AG04450 (cell line): ENCODE results near the gene ATP5MK. TPM values are rescaled to one million over a fixed set of nuclear protein-coding genes. Genes with fewer than 3 reads are reported as not detected.

Experiments
- CTCF ChIA-PET: fragments of 300-600, 350-600 bp; formaldehyde crosslinking; extraction: SDS; loops from one replicate; lab custom pipeline; 2022; ENCODE audit warnings: antibody characterized with exemption, inconsistent platforms; lab: Charles Lee
- POLR2A ChIA-PET: fragments of 350-600 bp; formaldehyde crosslinking; extraction: SDS; loops from one replicate; lab custom pipeline; 2021; ENCODE audit warnings: antibody characterized with exemption, inconsistent platforms; lab: Yijun Ruan, JAX
- DNase-seq: peaks from one replicate; pipeline ENCODE4 v3.0.0-alpha.2; 2011; ENCODE audit warnings: low read depth, low spot score
- H3K27ac ChIP-seq: one replicate; pipeline ENCODE4 v1.5.1; 2012; ENCODE audit warnings: low read depth, low read length, control low read depth
- H3K27me3 ChIP-seq: one replicate; pipeline ENCODE4 v1.6.0; 2012; ENCODE audit warnings: low read length; ENCODE audit not compliant: control insufficient read depth, insufficient read depth
- H3K4me3 ChIP-seq: 2 replicates; pipeline ENCODE4 v1.5.1; 2011; ENCODE audit warnings: mild to moderate bottlenecking, low read depth, low read length, control low read depth
- H3K9me3 ChIP-seq: 2 replicates; pipeline ENCODE4 v1.5.1; 2012; ENCODE audit warnings: low read length; ENCODE audit not compliant: control insufficient read depth, insufficient read depth
- polyA plus RNA-seq: library from polyadenylated mRNA; depleted of rRNA; stranded (reverse); fragments of >200 nt; gene quantifications from 2 replicates; pipeline ENCODE4 v1.2.3, GENCODE V29; 2011
- TF ChIP-seq, protein P1 (sequence below): IDR thresholded peaks from 2 replicates; pipeline ENCODE4 v1.5.1; 2011; ENCODE audit warnings: low read depth, low read length, control low read depth, inconsistent platforms

ATP5MK gene
- polyA plus RNA-seq, 1 experiment, result 407 TPM

DNA sequence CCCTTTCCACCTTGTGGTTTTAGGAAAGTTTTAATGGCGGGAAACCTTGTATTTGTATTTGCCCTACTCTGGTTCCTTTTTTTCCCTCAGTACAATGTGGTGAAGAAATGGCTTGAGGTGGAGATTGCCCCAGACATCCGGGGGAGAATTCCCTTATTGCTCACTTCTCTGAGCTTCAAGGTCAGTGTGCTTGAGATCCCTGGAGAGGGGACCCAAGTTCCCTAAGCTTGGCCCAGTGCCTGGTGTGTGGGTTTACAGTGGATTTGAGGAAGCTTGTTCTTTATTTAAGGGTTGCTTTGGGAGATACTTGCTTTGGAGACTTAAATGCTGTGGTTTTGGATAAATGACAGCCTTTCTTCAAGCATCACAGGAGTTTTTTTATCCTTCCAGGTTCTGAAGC lies 37.6 kb upstream of the ATP5MK start:
- Histone ChIP-seq H3K27ac (no peak overlapping the region), H3K4me3 (no peak overlapping the region), H3K27me3 (no peaks in the 10 kb centered on the region), H3K9me3 (no peaks in the 10 kb centered on the region)
- CTCF ChIA-PET, result interaction anchor here (1.0 to 1.2 kb wide), 2 partner anchors 52 to 100 kb away, joined by 3 read pairs; no protein-coding TSS in a partner anchor
- DNase-seq, result no peak
- POLR2A ChIA-PET, result interaction anchor here (0.9 kb wide), 1 partner anchor 10 kb away, joined by 3 read pairs; no protein-coding TSS in a partner anchor
- TF ChIP-seq, protein P1, sequence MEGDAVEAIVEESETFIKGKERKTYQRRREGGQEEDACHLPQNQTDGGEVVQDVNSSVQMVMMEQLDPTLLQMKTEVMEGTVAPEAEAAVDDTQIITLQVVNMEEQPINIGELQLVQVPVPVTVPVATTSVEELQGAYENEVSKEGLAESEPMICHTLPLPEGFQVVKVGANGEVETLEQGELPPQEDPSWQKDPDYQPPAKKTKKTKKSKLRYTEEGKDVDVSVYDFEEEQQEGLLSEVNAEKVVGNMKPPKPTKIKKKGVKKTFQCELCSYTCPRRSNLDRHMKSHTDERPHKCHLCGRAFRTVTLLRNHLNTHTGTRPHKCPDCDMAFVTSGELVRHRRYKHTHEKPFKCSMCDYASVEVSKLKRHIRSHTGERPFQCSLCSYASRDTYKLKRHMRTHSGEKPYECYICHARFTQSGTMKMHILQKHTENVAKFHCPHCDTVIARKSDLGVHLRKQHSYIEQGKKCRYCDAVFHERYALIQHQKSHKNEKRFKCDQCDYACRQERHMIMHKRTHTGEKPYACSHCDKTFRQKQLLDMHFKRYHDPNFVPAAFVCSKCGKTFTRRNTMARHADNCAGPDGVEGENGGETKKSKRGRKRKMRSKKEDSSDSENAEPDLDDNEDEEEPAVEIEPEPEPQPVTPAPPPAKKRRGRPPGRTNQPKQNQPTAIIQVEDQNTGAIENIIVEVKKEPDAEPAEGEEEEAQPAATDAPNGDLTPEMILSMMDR, result no peak

DNA sequence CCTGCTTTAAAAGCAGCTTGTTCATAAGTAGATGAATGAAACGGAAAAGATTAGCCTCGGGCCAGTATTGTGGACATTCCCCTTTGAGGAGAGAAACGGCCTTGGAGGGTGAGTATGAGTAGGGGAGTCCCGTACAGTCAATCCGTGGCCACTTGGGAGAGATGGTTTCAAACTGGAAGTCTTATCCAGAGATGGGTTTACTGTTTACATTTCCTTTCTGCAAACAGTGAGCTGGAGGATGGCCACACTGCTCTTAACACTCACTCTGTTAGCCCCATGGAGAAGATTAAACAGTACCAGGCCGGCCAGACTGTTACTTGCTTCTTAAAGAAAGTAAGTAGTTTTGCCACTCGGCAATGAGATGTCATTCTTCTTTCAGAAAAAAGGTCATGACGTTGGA lies 35.6 kb upstream of the ATP5MK start:
- CTCF ChIA-PET, result interaction anchor here (1.0 to 2.3 kb wide), 3 partner anchors 16 to 54 kb away, joined by 3 to 13 read pairs (median 6); no protein-coding TSS in a partner anchor
- TF ChIP-seq, protein P1, result no peak
- Histone ChIP-seq H3K27ac (no peak overlapping the region), H3K27me3 (no peaks in the 10 kb centered on the region), H3K9me3 (no peaks in the 10 kb centered on the region), H3K4me3 (no peak overlapping the region)
- no peak for DNase-seq
- POLR2A ChIA-PET, result interaction anchor here (0.6 kb wide), 1 partner anchor 59 kb away, joined by 5 read pairs; no protein-coding TSS in a partner anchor

DNA sequence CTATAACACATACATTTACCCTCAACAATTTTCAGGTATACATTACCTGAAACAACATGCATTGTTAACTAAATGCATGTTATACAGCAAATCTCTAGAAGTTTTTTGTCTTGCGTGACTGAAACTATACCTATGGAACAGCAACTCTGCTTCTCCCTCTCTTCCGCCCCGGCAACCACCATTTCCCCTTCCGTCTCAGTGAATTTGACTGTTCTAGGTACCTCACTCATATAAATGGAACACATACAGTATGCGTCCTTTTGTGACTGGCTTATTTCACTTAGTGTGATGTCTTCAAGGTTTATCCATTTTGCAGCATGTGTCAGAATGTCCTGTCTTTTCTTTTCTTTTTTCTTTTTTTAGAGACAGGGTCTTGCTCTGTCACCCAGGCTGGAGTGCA lies 33.4 kb upstream of the ATP5MK start:
- ChIA-PET POLR2A (interaction anchor here (0.6 kb wide), 1 partner anchor 19 kb away, joined by 4 read pairs; no protein-coding TSS in a partner anchor), CTCF (no interaction called here)
- H3K27me3 ChIP-seq, result no peaks in the 10 kb centered on the region
- H3K4me3 ChIP-seq, result no peak overlapping the region
- no peak overlapping the region for H3K27ac ChIP-seq
- H3K9me3 ChIP-seq, result no peaks in the 10 kb centered on the region
- DNase-seq, result no peak
- TF ChIP-seq, protein P1, result no peak

DNA sequence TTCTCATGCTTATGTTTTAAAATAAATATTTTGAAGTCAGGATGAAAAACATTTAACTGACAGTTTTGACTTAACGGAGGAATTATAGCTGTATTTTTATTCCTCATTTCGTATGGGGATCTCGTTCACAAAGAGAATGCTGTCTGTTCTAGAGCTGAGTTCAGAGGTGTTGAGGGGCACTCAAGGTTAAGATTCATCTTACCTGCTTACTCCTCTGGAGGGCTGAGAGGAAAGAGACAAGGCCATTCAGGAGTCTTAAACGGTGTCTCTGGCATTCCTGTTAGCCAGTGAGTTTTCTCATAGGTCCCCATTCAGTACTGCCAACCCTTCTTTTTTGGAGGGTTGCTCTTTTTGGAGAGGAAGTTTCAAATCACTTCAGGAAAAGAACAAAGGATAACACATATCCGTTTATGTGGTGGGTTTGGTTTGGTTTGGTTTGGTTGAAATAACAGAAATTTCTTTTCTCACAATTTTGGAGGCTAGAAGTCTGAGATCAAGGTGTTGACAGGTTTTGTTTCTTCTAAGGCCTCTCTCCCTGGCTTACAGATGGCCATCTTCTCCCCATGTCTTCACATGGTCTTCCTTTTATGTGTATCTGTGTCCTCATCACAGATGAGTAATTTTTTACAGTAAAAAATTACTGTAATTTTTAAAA lies 32.8 kb upstream of the ATP5MK start:
- ChIA-PET CTCF (no interaction called here), POLR2A (no interaction called here)
- no peak for DNase-seq
- H3K4me3 ChIP-seq, result no peak overlapping the region
- no peak overlapping the region for H3K27ac ChIP-seq
- no peaks in the 10 kb centered on the region for H3K27me3 ChIP-seq
- H3K9me3 ChIP-seq, result no peaks in the 10 kb centered on the region
- TF ChIP-seq, protein P1, result no peak

DNA sequence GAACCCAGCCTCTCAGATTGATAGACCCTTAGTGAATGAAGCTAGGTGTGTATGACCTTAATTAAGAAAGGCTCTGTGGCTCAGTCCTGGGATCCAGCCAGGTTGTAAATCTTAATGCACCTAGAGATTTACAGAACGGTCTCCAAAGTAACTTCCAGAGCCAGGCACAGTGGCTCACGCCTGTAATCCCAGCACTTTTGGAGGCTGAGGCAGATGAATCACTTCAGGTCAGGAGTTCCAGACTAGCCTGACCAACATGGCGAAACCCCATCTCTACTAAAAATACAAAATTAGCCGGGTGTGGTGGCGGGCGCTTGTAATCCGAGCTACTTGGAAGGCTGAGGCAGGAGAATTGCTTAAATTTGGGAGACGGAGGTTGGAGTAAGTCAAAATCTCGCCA lies 31.6 kb upstream of the ATP5MK start:
- POLR2A ChIA-PET, result no interaction called here

More for the DNA sequence above, 31.6 kb upstream of the ATP5MK start:
- Histone ChIP-seq H3K27ac (no peak overlapping the region), H3K9me3 (no peaks in the 10 kb centered on the region), H3K4me3 (no peak overlapping the region), H3K27me3 (no peaks in the 10 kb centered on the region)
- no peak for DNase-seq
- TF ChIP-seq, protein P1, result no peak
- CTCF ChIA-PET, result interaction anchor here (0.8 to 1.9 kb wide), 3 partner anchors 11 to 58 kb away, joined by 3 to 6 read pairs (median 3); no protein-coding TSS in a partner anchor
